ENCODE data around the gene PRCD. TPM values are rescaled to one million over a fixed set of nuclear protein-coding genes. Genes with fewer than 3 reads are reported as not detected.

The PRCD gene
- total and polyA plus RNA-seq, 4 experiments from 2014 or later = not detected

DNA sequence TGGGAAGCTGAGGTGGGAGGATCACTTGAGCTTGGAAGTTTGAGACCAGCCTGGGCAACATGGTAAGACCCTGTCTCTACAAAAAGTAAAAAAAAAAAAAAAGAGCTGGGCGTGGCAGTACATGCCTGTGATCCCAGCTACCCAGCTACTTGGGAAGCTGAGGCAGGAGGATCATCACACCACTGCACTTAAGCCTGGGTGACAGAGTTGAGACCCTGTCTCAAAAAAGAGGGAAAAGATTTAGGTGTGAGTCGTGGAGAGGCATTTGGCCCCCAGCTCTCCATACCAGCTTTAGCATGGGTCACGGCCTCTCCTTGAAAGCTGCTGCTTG lies 26.7 kb downstream of the PRCD start:
- Histone ChIP-seq H3K4me1 (ENCODE audit: insufficient read depth, low read length) (peaks cover 15% of the 10 kb centered on the region), H3K27me3 (ENCODE audit: insufficient read depth, low read length) (no peaks in the 10 kb centered on the region), H3K9me3 (ENCODE audit: control insufficient read depth in 1 of 2, low read length in 2 of 2) (no peaks in the 10 kb centered on the region), H3K36me3 (ENCODE audit: insufficient read depth, low read length) (peaks cover 22% of the 10 kb centered on the region), H3K27ac (ENCODE audit: low read depth, low read length) (no peak overlapping the region), H3K4me3 (ENCODE audit: low read length in 2 of 2) (no peak overlapping the region)
- POLR2A ChIA-PET (ENCODE audit: partially characterized antibody) = interaction anchor here (0.7 to 3.2 kb wide), 2 partner anchors 9 to 1520 kb away, joined by 4 to 23 read pairs; partner anchors contain the start of gene ATP5PD
- Mint-ChIP-seq H3K27me3 (no peaks in the 10 kb centered on the region), H3K27ac (peak overlapping the region in 4 of 7 donors; percentile 19 to 67 (median 62)), H3K9me3 (no peaks in the 10 kb centered on the region), H3K4me1 (peaks cover 32 to 57% (median 40%) of the 10 kb centered on the region in 4 donors), H3K4me3 (no peak overlapping the region), H3K36me3 (peaks cover 33 to 43% of the 10 kb centered on the region in 2 donors)
- DNase-seq = no peak
- intact Hi-C loops (cut with micrococcal nuclease) = no loop called here
- CTCF ChIA-PET (ENCODE audit: partially characterized antibody) = interaction anchor here (0.6 to 3.0 kb wide), 10 partner anchors 8 to 115 kb away, joined by 3 to 13 read pairs (median 7); partner anchors contain the start of gene ST6GALNAC2

DNA sequence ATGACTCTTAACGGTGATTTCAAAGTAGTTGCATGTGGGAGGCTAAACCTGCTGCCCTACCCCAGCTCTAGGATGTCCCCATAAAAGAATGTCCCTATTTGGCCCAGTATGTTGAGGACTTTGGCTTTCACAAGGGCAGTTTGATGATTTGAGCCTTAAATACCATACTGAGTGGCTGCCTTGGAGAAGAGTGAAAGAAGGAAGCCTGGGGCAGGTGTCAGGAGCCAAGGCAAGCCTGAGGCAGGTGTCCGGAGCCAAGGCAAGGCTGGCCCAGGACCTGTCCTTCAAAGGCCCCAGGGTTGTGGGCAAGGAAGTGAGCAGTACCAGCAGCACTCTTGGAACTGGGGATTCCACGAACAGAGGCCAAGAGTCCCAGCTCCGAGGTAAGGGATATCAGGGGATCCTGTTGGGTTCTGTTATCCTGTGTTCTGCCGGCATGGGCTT lies 27.2 kb downstream of the PRCD start:
- H3K27ac Mint-ChIP-seq = peak overlapping the region in 6 of 7 donors; percentile 19 to 75 (median 62)
- intact Hi-C loops (cut with micrococcal nuclease) = no loop called here
- POLR2A ChIA-PET (ENCODE audit: partially characterized antibody) = interaction anchor here (0.7 to 3.2 kb wide), 5 partner anchors 10 to 1520 kb away, joined by 3 to 23 read pairs (median 5); partner anchors contain the start of genes ATP5PD and ST6GALNAC2

DNA sequence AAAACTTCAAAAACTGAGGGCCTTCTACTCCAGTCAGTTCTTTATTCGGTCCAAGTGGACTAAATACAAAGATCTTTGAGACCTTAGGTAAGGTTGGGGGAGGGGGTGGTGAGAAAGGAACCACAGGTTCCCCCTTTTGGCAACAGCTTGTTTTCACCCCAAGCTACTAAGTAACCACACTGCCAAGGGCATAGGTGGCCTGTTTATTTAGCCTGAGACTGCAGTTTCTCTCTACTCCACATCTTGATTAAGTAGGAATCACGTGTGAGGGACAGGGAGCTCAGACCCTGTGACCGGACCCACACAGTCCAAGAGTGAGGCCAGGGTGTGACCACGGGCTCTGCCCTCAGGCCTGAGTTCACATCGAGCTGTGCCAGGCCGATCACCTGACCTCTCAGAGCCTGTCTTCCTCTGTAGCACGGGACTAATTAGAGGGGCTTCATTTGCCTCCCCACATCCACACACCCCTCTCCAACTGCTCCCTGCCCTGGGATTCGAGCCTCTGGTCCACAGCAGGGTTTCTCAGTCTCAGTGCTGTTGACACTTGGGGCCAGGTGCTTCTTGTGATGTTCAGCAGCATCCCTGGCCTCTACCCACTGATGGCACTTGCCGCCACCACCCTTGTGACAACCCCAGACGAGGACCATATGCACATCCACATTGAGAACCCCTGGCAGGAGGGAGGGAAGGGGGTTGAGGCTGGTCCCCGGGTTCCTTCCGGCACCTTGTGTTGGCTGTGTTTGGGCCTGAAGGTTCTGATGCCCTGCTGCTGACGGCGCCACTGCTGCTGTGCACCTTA lies 28.0 kb downstream of the PRCD start:
- peak overlapping the region in 1 of 8 donors; percentile 23 for H3K4me3 Mint-ChIP-seq
- POLR2A ChIA-PET (ENCODE audit: partially characterized antibody) = interaction anchor here (0.8 to 3.2 kb wide), 7 partner anchors 10 to 589 kb away, joined by 3 to 23 read pairs (median 3); partner anchors contain the start of genes ACOX1, ST6GALNAC2 and TEN1
- peaks cover 3% of the 10 kb centered on the region for H3K4me1 ChIP-seq (ENCODE audit: insufficient read depth, low read length)

More for the DNA sequence above, 27.2 kb downstream of the PRCD start:
- Mint-ChIP-seq H3K9me3 (no peaks in the 10 kb centered on the region), H3K4me3 (peak overlapping the region in 1 of 8 donors; percentile 8), H3K4me1 (peaks cover 28 to 53% (median 36%) of the 10 kb centered on the region in 4 donors), H3K36me3 (peaks cover 29 to 39% of the 10 kb centered on the region in 2 donors), H3K27me3 (no peaks in the 10 kb centered on the region)
- H3K27me3 ChIP-seq (ENCODE audit: insufficient read depth, low read length) = no peaks in the 10 kb centered on the region
- no peak for DNase-seq
- CTCF ChIA-PET (ENCODE audit: partially characterized antibody) = interaction anchor here (0.6 to 3.0 kb wide), 9 partner anchors 9 to 115 kb away, joined by 3 to 13 read pairs (median 7); partner anchors contain the start of gene ST6GALNAC2
- H3K4me1 ChIP-seq (ENCODE audit: insufficient read depth, low read length) = peaks cover 11% of the 10 kb centered on the region
- no peak overlapping the region for H3K4me3 ChIP-seq (ENCODE audit: low read length in 2 of 2)
- no peaks in the 10 kb centered on the region for H3K9me3 ChIP-seq (ENCODE audit: control insufficient read depth in 1 of 2, low read length in 2 of 2)
- no peak overlapping the region for H3K27ac ChIP-seq (ENCODE audit: low read depth, low read length)
- H3K36me3 ChIP-seq (ENCODE audit: insufficient read depth, low read length) = peaks cover 22% of the 10 kb centered on the region

DNA sequence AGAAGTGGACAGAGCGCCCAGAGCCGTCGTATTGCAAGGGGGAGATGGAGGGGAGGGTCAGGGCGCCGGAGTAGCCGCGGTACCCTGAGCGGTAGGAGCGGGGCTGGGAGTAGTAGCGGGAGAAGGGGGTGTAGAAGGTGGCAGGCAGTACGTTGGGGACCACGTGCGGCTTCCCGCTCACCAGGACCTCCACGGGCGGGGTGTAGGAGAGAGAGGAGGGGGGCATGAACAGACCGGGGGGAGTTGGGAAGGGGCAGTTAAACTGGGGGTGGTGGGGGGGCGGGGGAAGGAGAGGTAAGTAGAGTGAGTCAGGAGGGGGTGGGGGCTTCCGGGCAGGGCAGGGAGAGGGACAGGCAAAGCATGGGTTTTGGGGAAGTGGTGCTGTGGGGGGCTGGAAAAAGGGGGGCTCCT lies 29.0 kb downstream of the PRCD start:
- Histone ChIP-seq H3K4me1 (ENCODE audit: insufficient read depth, low read length) (no peaks in the 10 kb centered on the region), H3K27me3 (ENCODE audit: insufficient read depth, low read length) (no peaks in the 10 kb centered on the region), H3K4me3 (ENCODE audit: low read length in 2 of 2) (no peak overlapping the region), H3K36me3 (ENCODE audit: insufficient read depth, low read length) (peaks cover 17% of the 10 kb centered on the region), H3K27ac (ENCODE audit: low read depth, low read length) (no peak overlapping the region), H3K9me3 (ENCODE audit: control insufficient read depth in 1 of 2, low read length in 2 of 2) (no peaks in the 10 kb centered on the region)
- H3K4me1 Mint-ChIP-seq = peaks cover 19 to 39% (median 26%) of the 10 kb centered on the region in 4 donors
- no peak overlapping the region for H3K4me3 Mint-ChIP-seq
- intact Hi-C loops (cut with micrococcal nuclease) = no loop called here
- no peak overlapping the region for H3K27ac Mint-ChIP-seq
- DNase-seq = no peak
- H3K27me3 Mint-ChIP-seq = no peaks in the 10 kb centered on the region
- ChIA-PET CTCF (ENCODE audit: partially characterized antibody) (interaction anchor here (1.6 kb wide), 1 partner anchor 112 kb away, joined by 4 read pairs; no protein-coding TSS in a partner anchor), POLR2A (ENCODE audit: partially characterized antibody) (interaction anchor here (0.8 to 1.9 kb wide), 5 partner anchors 16 to 590 kb away, joined by 3 to 5 read pairs (median 3); partner anchors contain the start of genes ACOX1, ST6GALNAC2 and TEN1)
- peaks cover 21 to 27% of the 10 kb centered on the region in 2 donors for H3K36me3 Mint-ChIP-seq
- H3K9me3 Mint-ChIP-seq = no peaks in the 10 kb centered on the region

More for the DNA sequence above, 28.0 kb downstream of the PRCD start:
- no peaks in the 10 kb centered on the region for H3K9me3 ChIP-seq (ENCODE audit: control insufficient read depth in 1 of 2, low read length in 2 of 2)
- Mint-ChIP-seq H3K4me1 (peaks cover 24 to 47% (median 32%) of the 10 kb centered on the region in 4 donors), H3K9me3 (no peaks in the 10 kb centered on the region), H3K36me3 (peaks cover 26 to 34% of the 10 kb centered on the region in 2 donors), H3K27ac (peak overlapping the region; percentile 24 to 88 (median 60)), H3K27me3 (no peaks in the 10 kb centered on the region)
- no peaks in the 10 kb centered on the region for H3K27me3 ChIP-seq (ENCODE audit: insufficient read depth, low read length)
- no peak overlapping the region for H3K4me3 ChIP-seq (ENCODE audit: low read length in 2 of 2)
- DNase-seq = no peak
- intact Hi-C loops (cut with micrococcal nuclease) = no loop called here
- CTCF ChIA-PET (ENCODE audit: partially characterized antibody) = interaction anchor here (1.2 to 3.0 kb wide), 6 partner anchors 10 to 114 kb away, joined by 3 to 13 read pairs (median 7); partner anchors contain the start of gene ST6GALNAC2
- no peak overlapping the region for H3K27ac ChIP-seq (ENCODE audit: low read depth, low read length)
- peaks cover 19% of the 10 kb centered on the region for H3K36me3 ChIP-seq (ENCODE audit: insufficient read depth, low read length)

DNA sequence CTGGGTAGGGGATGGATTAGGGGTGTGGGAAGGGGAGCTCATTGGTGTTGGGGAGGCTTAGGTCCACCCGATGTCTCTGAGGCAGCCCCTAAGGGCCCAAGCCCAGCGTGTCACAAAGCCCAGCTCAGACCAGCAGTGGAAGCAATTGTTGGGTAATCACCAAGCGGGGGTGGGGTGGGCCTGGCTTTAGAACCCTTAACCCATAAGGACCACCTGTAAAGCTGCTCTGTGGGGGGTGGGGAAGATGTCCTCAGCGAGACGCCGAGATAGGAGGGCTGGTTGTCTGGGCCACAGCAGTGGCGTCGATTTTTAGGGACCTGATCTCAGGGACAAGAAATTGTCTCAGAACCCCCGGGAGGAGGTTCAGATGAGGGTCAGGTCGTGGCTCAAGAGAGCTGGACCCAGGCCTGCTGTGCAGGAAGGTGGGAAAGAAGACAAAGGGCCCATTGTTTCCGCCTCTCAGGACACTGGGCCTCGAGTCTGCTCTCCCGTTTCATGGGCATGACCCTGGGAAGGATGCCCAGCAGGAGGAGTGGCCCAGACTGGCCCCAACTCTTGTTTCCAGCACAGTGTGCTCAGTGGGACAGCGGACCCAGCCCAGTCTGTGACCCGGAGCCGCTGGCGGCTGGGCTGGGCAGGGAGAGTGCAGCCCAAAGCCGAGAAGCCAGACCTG lies 29.9 kb downstream of the PRCD start:
- Histone ChIP-seq H3K36me3 (ENCODE audit: insufficient read depth, low read length) (peaks cover 15% of the 10 kb centered on the region), H3K27ac (ENCODE audit: low read depth, low read length) (no peak overlapping the region), H3K4me3 (ENCODE audit: low read length in 2 of 2) (no peak overlapping the region), H3K4me1 (ENCODE audit: insufficient read depth, low read length) (no peaks in the 10 kb centered on the region), H3K9me3 (ENCODE audit: control insufficient read depth in 1 of 2, low read length in 2 of 2) (no peaks in the 10 kb centered on the region), H3K27me3 (ENCODE audit: insufficient read depth, low read length) (no peaks in the 10 kb centered on the region)
- H3K4me3 Mint-ChIP-seq = no peak overlapping the region
- H3K27ac Mint-ChIP-seq = no peak overlapping the region
- H3K9me3 Mint-ChIP-seq = no peaks in the 10 kb centered on the region
- intact Hi-C loops (cut with micrococcal nuclease) = no loop called here
- POLR2A ChIA-PET (ENCODE audit: partially characterized antibody) = interaction anchor here (0.7 to 1.5 kb wide), 3 partner anchors 9 to 14 kb away, joined by 3 to 7 read pairs (median 4); no protein-coding TSS in a partner anchor
- peaks cover 16 to 23% of the 10 kb centered on the region in 2 donors for H3K36me3 Mint-ChIP-seq
- H3K4me1 Mint-ChIP-seq = peaks cover 19 to 38% (median 26%) of the 10 kb centered on the region in 4 donors
- H3K27me3 Mint-ChIP-seq = no peaks in the 10 kb centered on the region
- CTCF ChIA-PET (ENCODE audit: partially characterized antibody) = interaction anchor here (1.6 kb wide), 1 partner anchor 111 kb away, joined by 4 read pairs; no protein-coding TSS in a partner anchor
- DNase-seq = no peak

DNA sequence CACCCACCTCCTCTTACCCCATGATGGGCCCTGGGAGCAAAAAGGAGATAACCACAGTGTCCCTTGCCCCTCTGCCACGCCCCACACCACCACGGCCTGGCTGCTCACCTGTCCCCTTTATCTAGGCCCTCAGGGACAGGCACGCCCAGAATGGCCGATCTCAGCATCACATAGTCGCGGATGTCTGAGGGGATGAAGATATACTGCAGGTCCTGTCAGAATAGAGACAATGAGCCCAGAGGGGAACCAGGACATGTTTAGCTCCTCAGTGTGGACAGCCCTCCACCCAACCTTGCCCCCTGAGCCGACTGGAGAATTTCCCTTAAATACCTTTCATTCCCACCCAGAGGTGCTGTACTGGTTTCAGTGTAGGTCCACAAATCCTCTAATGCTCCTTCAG lies 30.6 kb downstream of the PRCD start:
- POLR2A ChIA-PET (ENCODE audit: partially characterized antibody) = interaction anchor here (0.9 to 1.5 kb wide), 3 partner anchors 8 to 12 kb away, joined by 3 to 7 read pairs (median 5); no protein-coding TSS in a partner anchor

More for the DNA sequence above, 30.6 kb downstream of the PRCD start:
- Mint-ChIP-seq H3K27me3 (no peaks in the 10 kb centered on the region), H3K9me3 (no peaks in the 10 kb centered on the region), H3K27ac (peak overlapping the region in 2 of 7 donors; percentile 13 to 15), H3K36me3 (peaks cover 9 to 16% of the 10 kb centered on the region in 2 donors), H3K4me3 (no peak overlapping the region), H3K4me1 (peaks cover 16 to 31% (median 23%) of the 10 kb centered on the region in 4 donors)
- Histone ChIP-seq H3K27ac (ENCODE audit: low read depth, low read length) (no peak overlapping the region), H3K4me3 (ENCODE audit: low read length in 2 of 2) (no peak overlapping the region), H3K27me3 (ENCODE audit: insufficient read depth, low read length) (no peaks in the 10 kb centered on the region), H3K9me3 (ENCODE audit: control insufficient read depth in 1 of 2, low read length in 2 of 2) (no peaks in the 10 kb centered on the region), H3K36me3 (ENCODE audit: insufficient read depth, low read length) (peaks cover 8% of the 10 kb centered on the region), H3K4me1 (ENCODE audit: insufficient read depth, low read length) (no peaks in the 10 kb centered on the region)
- no peak for DNase-seq
- CTCF ChIA-PET (ENCODE audit: partially characterized antibody) = interaction anchor here (1.0 kb wide), 1 partner anchor 13 kb away, joined by 6 read pairs; no protein-coding TSS in a partner anchor
- intact Hi-C loops (cut with micrococcal nuclease) = no loop called here
